AG09309 (cell line): ENCODE results near the gene SNF8.
A peak's percentile ranks its signal among the peaks of the same experiment; 100 is the strongest.

Experiments used
- DNase-seq: peaks from one replicate; pipeline ENCODE4 v3.0.0-alpha.2; 2010; ENCODE audit warnings: low read depth
- H3K4me3 ChIP-seq: 2 replicates; pipeline ENCODE4 v1.5.1; 2011; ENCODE audit warnings: mild to moderate bottlenecking, low read depth, low read length, moderate library complexity; ENCODE audit not compliant: control insufficient read depth
- CTCF ChIP-seq: IDR thresholded peaks from 2 replicates; pipeline ENCODE4 v1.5.1; 2011; ENCODE audit warnings: mild to moderate bottlenecking, low read depth, low read length, inconsistent platforms; ENCODE audit not compliant: insufficient read depth, control insufficient read depth; ENCODE audit errors: missing control alignments

The SNF8 gene

GRCh38 chr17:48907713-48908046, 37.0 kb downstream of the SNF8 start:
- TF ChIP-seq CTCF = no peak
- DNase-seq = peak; percentile 24
- peak overlapping the region; percentile 72 for H3K4me3 ChIP-seq

GRCh38 chr17:48905987-48906515, 38.6 kb downstream of the SNF8 start:
- no peak for DNase-seq
- TF ChIP-seq CTCF = no peak
- H3K4me3 ChIP-seq = no peak overlapping the region

- no peak for TF ChIP-seq CTCF
- DNase-seq = no peak
- no peak overlapping the region for H3K4me3 ChIP-seq
These were observed 40.2 kb downstream of the SNF8 start for GRCh38 chr17:48904428-48904827.

GRCh38 chr17:48903401-48903800, 41.2 kb downstream of the SNF8 start:
- H3K4me3 ChIP-seq = no peak overlapping the region
- no peak for DNase-seq
- no peak for TF ChIP-seq CTCF

GRCh38 chr17:48901241-48901640, 43.4 kb downstream of the SNF8 start:
- no peak overlapping the region for H3K4me3 ChIP-seq
- no peak for DNase-seq
- no peak for TF ChIP-seq CTCF

- no peak overlapping the region for H3K4me3 ChIP-seq
- no peak for TF ChIP-seq CTCF
- no peak for DNase-seq
These were observed 49.8 kb downstream of the SNF8 start for GRCh38 chr17:48894886-48895285.
